Stimulated activated CD4-positive, alpha-beta T cell treated with anti-CD3 and anti-CD28 coated beads, Interleukin-15, amount 100 ng/mL, for 1 hour (primary cell): ENCODE measurements around the gene AVPR1B.
A peak's percentile ranks its signal among the peaks of the same experiment; 100 is the strongest.

ENCODE experiments used
- DNase-seq, 2 donors: peaks; one replicate each; pipeline ENCODE4 v3.0.0-alpha.2; 2020; ENCODE audit warnings: low read depth in 1 of 2, low spot score in 1 of 2

Gene AVPR1B

GRCh38 chr1:206117151-206117948, at the start of gene AVPR1B:
Gene AVPR1B, minus strand, starts transcription at chr1:206117388. Its CDS starts 498 bp downstream, at chr1:206116890.
- peak in 1 of 2 donors; percentile 8 for DNase-seq

- DNase-seq: no peak
These were observed 28.6 kb upstream of the AVPR1B start for GRCh38 chr1:206145771-206146290.

- no peak for DNase-seq
These were observed 27.4 kb upstream of the AVPR1B start for GRCh38 chr1:206144605-206145004.

GRCh38 chr1:206143537-206144172, 26.5 kb upstream of the AVPR1B start:
- no peak for DNase-seq

- no peak for DNase-seq
These were observed 25.6 kb upstream of the AVPR1B start for GRCh38 chr1:206142770-206143169.

- DNase-seq: no peak
These were observed 24.8 kb upstream of the AVPR1B start for GRCh38 chr1:206142011-206142410.

- DNase-seq: no peak
These were observed 19.1 kb upstream of the AVPR1B start for GRCh38 chr1:206136241-206136640.

- no peak for DNase-seq
These were observed 18.1 kb upstream of the AVPR1B start for GRCh38 chr1:206135248-206135647.

GRCh38 chr1:206133751-206134415, 16.7 kb upstream of the AVPR1B start:
- no peak for DNase-seq

GRCh38 chr1:206131037-206131436, 13.8 kb upstream of the AVPR1B start:
- DNase-seq: no peak

GRCh38 chr1:206128196-206128595, 11.0 kb upstream of the AVPR1B start:
- no peak for DNase-seq

GRCh38 chr1:206127336-206127735, 10.1 kb upstream of the AVPR1B start:
- DNase-seq: no peak

- DNase-seq: no peak
These were observed 8.2 kb upstream of the AVPR1B start for GRCh38 chr1:206125346-206125745.

- DNase-seq: no peak
These were observed 5.5 kb upstream of the AVPR1B start for GRCh38 chr1:206122686-206123085.

GRCh38 chr1:206121269-206121668, 4.1 kb upstream of the AVPR1B start:
- DNase-seq: no peak

GRCh38 chr1:206120406-206120805, 3.2 kb upstream of the AVPR1B start:
- no peak for DNase-seq

GRCh38 chr1:206116873-206117150, 376 bp downstream of the AVPR1B start:
- no peak for DNase-seq

- no peak for DNase-seq
These were observed 856 bp downstream of the AVPR1B start for GRCh38 chr1:206116191-206116872.

GRCh38 chr1:206115791-206116190, 1.4 kb downstream of the AVPR1B start:
- DNase-seq: no peak

GRCh38 chr1:206114692-206115640, 2.2 kb downstream of the AVPR1B start:
- no peak for DNase-seq
